Stimulated activated CD4-positive, alpha-beta T cell treated with anti-CD3 and anti-CD28 coated beads, Interleukin-1b, Interleukin-23, amount 100 ng/mL, for 4 hours (primary cell): ENCODE data around the gene SOAT2.
"Not testable (repeated sequence)": the region's sequence is repeated elsewhere in the genome, so short reads cannot be mapped to it uniquely, and the experiment has no call there.

Experiments used
- DNase-seq, 2 donors: peaks; one replicate each; pipeline ENCODE4 v3.0.0-alpha.2; 2020; ENCODE audit warnings: low read depth in 2 of 2

Gene SOAT2

GRCh38 chr12:53147181-53147580, 43.9 kb downstream of the SOAT2 start:
- DNase-seq: no peak

DNA sequence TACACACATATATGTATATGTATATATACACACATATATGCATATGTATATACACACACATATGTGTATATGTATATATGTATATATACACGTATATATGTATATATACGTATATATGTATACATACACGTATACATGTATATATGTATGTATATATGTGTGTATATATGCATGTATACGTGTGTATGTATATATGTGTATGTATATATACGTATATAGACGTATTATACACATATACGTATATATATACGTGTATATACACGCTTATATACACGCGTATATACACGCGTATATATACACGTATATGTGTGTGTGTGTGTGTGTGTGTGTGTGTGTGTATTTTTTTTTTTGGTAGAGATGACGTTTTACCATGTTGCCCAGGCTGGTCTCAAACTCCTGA, 44.4 kb downstream of the SOAT2 start:
- no peak for DNase-seq

GRCh38 chr12:53151039-53151438, 47.8 kb downstream of the SOAT2 start:
- DNase-seq: no peak

GRCh38 chr12:53152390-53152789, 49.1 kb downstream of the SOAT2 start:
- DNase-seq: no peak

GRCh38 chr12:53159195-53159839, 56.0 kb downstream of the SOAT2 start:
- DNase-seq: peak; percentile 82 to 90

- no peak for DNase-seq
Measured at GRCh38 chr12:53160000-53160399, 56.7 kb downstream of the SOAT2 start.

GRCh38 chr12:53160673-53161072, 57.4 kb downstream of the SOAT2 start:
- no peak for DNase-seq

DNA sequence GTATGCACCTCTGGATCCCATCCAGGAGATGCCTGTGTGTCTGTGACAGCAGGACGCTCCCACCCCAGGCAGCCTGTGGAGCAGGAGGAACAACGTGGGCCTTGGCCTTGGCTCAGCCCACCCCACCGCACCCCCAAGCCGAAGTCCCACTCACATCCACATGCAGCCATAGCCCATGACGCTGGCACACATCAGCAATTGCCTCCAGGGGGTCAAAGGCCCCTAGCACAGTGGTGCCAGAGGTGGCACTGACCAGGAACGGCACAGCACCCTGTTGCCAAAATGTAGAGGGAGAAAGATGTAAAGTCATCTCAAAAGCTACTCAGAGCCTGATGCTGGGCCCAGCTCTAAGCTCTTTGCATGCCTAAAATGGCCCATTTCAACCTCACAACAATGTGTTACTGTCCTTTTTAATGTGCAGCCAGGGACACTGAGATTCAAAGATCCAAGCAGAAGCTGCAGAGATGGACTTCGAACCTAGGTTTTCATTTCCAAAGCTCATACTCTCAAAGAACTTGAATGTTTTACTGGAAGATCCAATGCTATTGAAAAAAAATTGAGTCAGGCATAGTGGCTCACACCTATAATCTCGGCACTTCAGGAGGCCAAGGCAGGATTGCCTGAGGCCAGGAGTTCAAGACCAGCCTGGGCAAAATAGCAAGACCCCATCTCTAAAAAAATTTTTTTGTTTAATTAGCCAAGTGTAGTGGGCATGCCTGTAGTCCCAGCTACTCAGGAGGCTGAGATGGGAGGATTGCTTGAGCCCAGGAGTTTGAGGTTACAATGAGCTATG, 58.0 kb downstream of the SOAT2 start:
- DNase-seq: no peak

GRCh38 chr12:53163008-53163407, 59.7 kb downstream of the SOAT2 start:
- DNase-seq: not testable (repeated sequence)

GRCh38 chr12:53166837-53167236, 63.6 kb downstream of the SOAT2 start:
- DNase-seq: no peak

DNA sequence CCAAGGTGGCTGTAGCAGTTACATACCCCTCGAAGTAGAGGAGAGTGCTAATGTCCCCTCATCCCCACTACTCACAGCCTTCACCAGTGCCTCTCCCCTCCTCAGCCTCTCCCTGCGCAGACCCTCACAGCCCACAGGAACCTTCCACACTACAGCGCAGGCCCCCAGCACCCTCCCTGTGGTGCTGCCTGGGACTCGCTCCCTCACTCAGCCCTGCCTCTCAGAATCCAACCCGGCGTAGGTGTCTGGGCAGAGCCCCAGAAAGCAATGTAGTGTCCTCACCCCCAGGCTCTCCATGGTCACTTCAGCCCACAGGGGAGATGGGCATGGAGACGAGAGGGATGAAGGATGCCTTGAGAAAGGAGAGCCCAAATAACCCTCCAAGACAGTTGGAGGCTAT, 66.4 kb downstream of the SOAT2 start:
- DNase-seq: no peak

DNA sequence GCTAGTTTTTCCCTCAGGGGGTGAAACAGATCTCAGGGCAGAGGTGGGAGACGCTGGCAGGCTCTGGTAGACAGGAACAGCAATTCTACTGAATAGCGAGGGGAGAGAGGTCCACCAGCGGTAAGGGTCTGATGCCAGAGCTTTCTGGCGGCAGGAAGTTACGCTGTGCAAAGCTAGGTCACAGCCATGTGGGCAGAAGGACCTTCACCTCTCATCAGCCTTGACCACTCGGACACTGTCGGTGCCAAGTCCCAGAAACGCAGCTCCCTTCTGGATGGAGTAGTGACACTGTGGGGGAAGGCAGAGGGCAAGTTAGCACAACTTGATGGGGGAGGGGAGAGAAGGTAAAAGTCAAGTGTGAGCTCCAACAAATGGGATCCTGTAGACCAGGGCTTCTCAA, 66.9 kb downstream of the SOAT2 start:
- DNase-seq: no peak

DNA sequence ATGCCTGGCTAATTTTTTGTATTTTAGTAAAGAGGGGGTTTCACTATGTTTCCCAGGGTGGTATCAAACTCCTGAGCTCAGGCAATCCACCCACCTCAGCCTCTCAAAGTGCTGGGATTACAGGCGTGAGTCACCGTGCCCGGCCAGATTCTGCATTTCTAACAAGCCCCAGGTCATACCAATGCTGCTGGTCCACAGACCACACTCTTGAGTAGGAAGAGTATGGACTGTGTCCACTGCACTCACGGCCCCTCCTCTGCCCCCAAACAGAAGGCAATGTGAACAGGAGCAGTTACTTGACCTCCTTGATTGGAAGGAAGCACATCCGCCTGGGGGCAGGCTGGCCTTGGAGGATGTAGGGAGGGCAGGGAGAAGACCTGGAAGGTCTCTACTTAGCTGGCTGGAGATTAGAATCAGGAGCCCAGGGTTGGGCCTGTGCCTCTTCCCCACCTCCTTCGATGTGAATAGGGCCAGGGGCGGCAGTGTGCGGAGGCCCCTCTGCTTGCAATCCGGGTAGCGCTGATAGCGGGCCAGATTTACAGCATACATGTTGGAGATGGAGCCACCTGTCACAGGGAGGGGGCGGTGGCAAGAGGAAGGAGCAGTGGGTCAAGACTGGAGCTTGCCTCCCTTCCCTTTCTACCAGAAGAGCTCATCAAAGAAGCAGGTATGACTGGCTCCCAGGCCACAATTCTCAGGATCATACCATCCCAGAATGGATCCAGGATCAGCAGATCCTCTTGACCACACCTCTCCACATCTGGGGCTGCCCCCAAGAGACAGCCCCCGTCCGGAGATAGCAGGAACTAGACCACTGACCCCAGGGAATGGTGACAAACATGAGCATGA, 67.8 kb downstream of the SOAT2 start:
- no peak for DNase-seq

- no peak for DNase-seq
Measured at GRCh38 chr12:53171725-53172329, 68.5 kb downstream of the SOAT2 start.

DNA sequence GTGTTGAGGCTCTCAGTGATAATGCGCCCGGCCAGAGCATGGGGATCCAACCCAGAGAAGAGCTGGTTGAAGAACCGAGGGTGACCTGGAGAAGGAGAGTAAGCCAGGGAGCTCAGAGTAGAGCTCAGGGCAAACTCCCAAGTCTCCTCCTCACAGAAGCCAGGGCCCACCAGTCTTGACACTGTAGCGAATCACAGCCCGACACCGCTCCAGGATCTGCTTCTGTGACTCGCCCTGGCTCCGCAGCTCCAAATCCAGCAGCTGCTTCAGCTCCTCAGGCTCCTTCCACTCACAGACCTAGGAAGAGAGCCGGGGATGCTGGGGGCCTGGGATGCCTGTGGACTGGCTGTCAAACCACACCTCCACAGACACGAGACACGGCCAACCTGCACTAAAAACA, 69.1 kb downstream of the SOAT2 start:
- no peak for DNase-seq

GRCh38 chr12:53173085-53173715, 69.9 kb downstream of the SOAT2 start:
- DNase-seq: no peak
